Femur (tissue), 1 donor: ENCODE measurements around the gene STK33.

Experiments used
- DNase-seq: peaks from one replicate; pipeline ENCODE4 v3.0.0-alpha.2; 2017

Gene STK33

GRCh38 chr11:8403310-8403709 is 190.7 kb downstream of the STK33 start:
- no peak for DNase-seq

GRCh38 chr11:8392886-8393285 is 201.1 kb downstream of the STK33 start:
- no peak for DNase-seq

- no peak for DNase-seq
Observed at GRCh38 chr11:8392166-8392565, 201.9 kb downstream of the STK33 start.

GRCh38 chr11:8390851-8391612 is 203.0 kb downstream of the STK33 start:
- DNase-seq = no peak

GRCh38 chr11:8389029-8389996 is 204.7 kb downstream of the STK33 start:
- DNase-seq = peak; percentile 41

GRCh38 chr11:8387693-8388092 is 206.3 kb downstream of the STK33 start:
- DNase-seq = no peak

GRCh38 chr11:8387141-8387540 is 206.9 kb downstream of the STK33 start:
- DNase-seq = no peak

GRCh38 chr11:8386134-8386864 is 207.7 kb downstream of the STK33 start:
- no peak for DNase-seq

GRCh38 chr11:8384199-8384821 is 209.7 kb downstream of the STK33 start:
- peak; percentile 40 for DNase-seq

GRCh38 chr11:8383627-8384026 is 210.4 kb downstream of the STK33 start:
- no peak for DNase-seq

- no peak for DNase-seq
Observed at GRCh38 chr11:8383227-8383626, 210.8 kb downstream of the STK33 start.

GRCh38 chr11:8382436-8383053 is 211.5 kb downstream of the STK33 start:
- DNase-seq = peak; percentile 47

- no peak for DNase-seq
Observed at GRCh38 chr11:8381871-8382396, 212.1 kb downstream of the STK33 start.

GRCh38 chr11:8381343-8381742 is 212.7 kb downstream of the STK33 start:
- no peak for DNase-seq

GRCh38 chr11:8375932-8376331 is 218.1 kb downstream of the STK33 start:
- DNase-seq = no peak

- no peak for DNase-seq
Observed at GRCh38 chr11:8375460-8375859, 218.6 kb downstream of the STK33 start.

GRCh38 chr11:8374716-8375115 is 219.3 kb downstream of the STK33 start:
- no peak for DNase-seq

- no peak for DNase-seq
Observed at GRCh38 chr11:8373519-8374432, 220.3 kb downstream of the STK33 start.

GRCh38 chr11:8372641-8373381 is 221.2 kb downstream of the STK33 start:
- DNase-seq = no peak

- DNase-seq = no peak
Observed at GRCh38 chr11:8371516-8371884, 222.5 kb downstream of the STK33 start.
